ENCODE data around the gene SLC3A2.
"Not testable (repeated sequence)": the region's sequence is repeated elsewhere in the genome, so short reads cannot be mapped to it uniquely, and the experiment has no call there.

Gene SLC3A2

GRCh38 chr11:62854013-62854824 is 26.5 kb upstream of the SLC3A2 start:
- TF ChIP-seq CTCF (IDR thresholded peaks at IDR 0.05; ENCODE audit: insufficient read depth, missing control alignments) = no peak
- DNase-seq (ENCODE audit: insufficient read length, low spot score) (no peak), FAIRE-seq (no peak)

GRCh38 chr11:62854825-62855570 is 25.7 kb upstream of the SLC3A2 start:
- no peak for FAIRE-seq

GRCh38 chr11:62855571-62856332 is 24.9 kb upstream of the SLC3A2 start:
- FAIRE-seq (no peak), DNase-seq (ENCODE audit: insufficient read length, low spot score) (peak; percentile 64)
- no peak for TF ChIP-seq CTCF (IDR thresholded peaks at IDR 0.05; ENCODE audit: insufficient read depth, missing control alignments)

More at GRCh38 chr11:62854825-62855570, 25.7 kb upstream of the SLC3A2 start:
- no peak for DNase-seq (ENCODE audit: insufficient read length, low spot score)
- TF ChIP-seq CTCF (IDR thresholded peaks at IDR 0.05; ENCODE audit: insufficient read depth, missing control alignments) = no peak

GRCh38 chr11:62856333-62856895 is 24.3 kb upstream of the SLC3A2 start:
- no peak for TF ChIP-seq CTCF (IDR thresholded peaks at IDR 0.05; ENCODE audit: insufficient read depth, missing control alignments)
- DNase-seq (ENCODE audit: insufficient read length, low spot score) = no peak
- no peak for FAIRE-seq

- TF ChIP-seq CTCF (IDR thresholded peaks at IDR 0.05; ENCODE audit: insufficient read depth, missing control alignments) = no peak
- no peak for DNase-seq (ENCODE audit: insufficient read length, low spot score)
- no peak for FAIRE-seq
These were observed 23.1 kb upstream of the SLC3A2 start for GRCh38 chr11:62857541-62857982.

GRCh38 chr11:62858201-62858600 is 22.5 kb upstream of the SLC3A2 start:
- TF ChIP-seq CTCF (IDR thresholded peaks at IDR 0.05; ENCODE audit: insufficient read depth, missing control alignments) = no peak
- FAIRE-seq (no peak), DNase-seq (ENCODE audit: insufficient read length, low spot score) (no peak)

GRCh38 chr11:62859281-62859703 is 21.4 kb upstream of the SLC3A2 start:
- FAIRE-seq; DNase-seq (ENCODE audit: insufficient read length, low spot score): not testable (repeated sequence)
